ENCODE results near the gene PLXND1. TPM values are rescaled to one million over a fixed set of nuclear protein-coding genes. Genes with fewer than 3 reads are reported as not detected.
"Not testable (repeated sequence)": the region's sequence is repeated elsewhere in the genome, so short reads cannot be mapped to it uniquely, and the experiment has no call there.

Gene PLXND1
- polyA plus RNA-seq, 3 donors: 124 to 153 (median 144) TPM

- no peak for DNase-seq (ENCODE audit: extremely low read depth in 1 of 11, low read depth in 9 of 11, low spot score in 4 of 11)
Observed at GRCh38 chr3:129618186-129618820, 11.8 kb upstream of the PLXND1 start.

DNA sequence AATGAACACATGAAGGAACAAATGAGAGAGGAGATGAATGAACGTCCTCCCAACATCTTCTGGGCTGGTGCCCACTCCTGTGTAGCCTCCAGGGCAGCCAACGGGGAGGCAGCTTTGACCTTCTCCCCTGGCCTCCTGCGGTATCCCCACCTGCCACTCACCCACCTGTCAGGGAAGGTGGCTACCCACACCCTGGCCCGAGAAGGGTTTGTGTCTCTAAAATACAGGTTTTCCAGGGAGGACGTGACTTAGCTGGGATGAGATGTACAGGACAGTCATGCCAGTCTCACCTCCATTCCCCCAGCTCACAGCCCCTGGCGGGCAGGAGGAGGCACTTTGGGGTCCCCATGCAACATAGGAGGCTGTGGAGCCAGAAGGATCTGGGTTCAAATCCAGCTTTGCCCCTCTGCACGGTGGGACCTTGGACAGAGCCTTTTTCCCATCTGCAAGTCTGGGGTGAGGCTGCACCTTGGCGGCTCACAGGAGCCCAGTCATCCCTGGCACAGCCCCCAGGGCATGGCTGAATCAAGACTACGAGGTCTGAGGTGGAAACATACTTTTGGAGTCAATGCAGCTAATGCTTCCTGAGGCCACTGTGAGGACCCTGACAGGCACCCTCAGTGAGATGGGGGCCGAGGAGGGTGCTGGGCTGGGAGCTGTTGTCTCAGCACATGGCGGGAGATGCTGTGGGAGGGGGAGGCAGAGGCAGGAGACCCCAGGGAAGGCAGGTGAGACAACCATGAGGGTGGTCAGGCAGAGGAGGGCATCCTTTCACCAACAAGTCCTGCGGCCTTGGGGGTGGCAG, 11.1 kb upstream of the PLXND1 start:
- DNase-seq (ENCODE audit: extremely low read depth in 1 of 11, low read depth in 9 of 11, low spot score in 4 of 11): no peak

DNA sequence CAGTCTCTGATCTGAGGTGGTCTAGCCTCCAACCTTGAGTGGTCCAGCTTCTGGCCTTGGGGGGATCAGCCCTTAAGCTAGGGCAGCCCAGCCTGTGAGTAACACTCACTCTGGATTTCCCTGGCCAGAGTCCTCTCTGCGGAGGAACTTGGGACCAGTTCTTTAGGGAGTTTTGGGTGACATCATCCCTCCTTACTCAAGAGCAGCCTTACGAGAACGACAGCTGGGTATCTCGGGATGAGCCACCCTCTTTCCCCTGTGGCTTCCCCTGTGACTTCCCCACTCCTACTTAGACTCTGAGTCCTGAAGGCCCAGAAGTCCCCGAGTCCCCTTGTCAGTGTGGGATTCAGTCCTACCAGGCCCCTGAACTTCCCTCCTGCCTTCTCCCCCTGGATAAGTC, 10.2 kb upstream of the PLXND1 start:
- no peak for DNase-seq (ENCODE audit: extremely low read depth in 1 of 11, low read depth in 9 of 11, low spot score in 4 of 11)

GRCh38 chr3:129616291-129616690, 9.8 kb upstream of the PLXND1 start:
- no peak for DNase-seq (ENCODE audit: extremely low read depth in 1 of 11, low read depth in 9 of 11, low spot score in 4 of 11)

DNA sequence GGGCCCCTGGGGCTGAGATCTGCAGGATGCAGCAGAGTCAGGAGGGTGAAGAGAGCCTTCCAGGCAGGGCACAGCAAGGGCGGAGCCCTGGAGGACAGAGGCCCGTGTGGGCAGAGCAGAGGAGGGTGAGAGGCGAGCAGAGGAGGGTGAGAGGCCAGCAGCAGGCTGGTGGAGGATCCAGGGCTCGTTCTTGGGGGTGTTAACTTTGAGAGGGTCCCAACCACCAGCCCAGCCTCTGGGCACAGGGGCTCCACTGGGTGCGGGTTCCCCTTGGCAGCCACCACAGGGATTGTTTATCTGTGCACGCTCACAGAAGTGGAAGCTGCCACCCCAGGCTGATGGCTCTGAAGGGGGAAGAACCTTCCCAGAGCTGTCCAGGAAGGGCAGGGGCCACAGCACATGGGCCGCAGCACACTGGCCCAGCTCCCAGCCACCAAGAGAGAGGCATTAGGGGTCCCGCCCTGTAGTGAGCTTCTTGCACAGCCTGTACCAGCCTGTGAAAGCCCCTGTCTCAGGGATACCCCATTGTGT, 9.3 kb upstream of the PLXND1 start:
- DNase-seq (ENCODE audit: extremely low read depth in 1 of 11, low read depth in 9 of 11, low spot score in 4 of 11): no peak

- no peak for DNase-seq (ENCODE audit: extremely low read depth in 1 of 11, low read depth in 9 of 11, low spot score in 4 of 11)
Observed at GRCh38 chr3:129614927-129615363, 8.5 kb upstream of the PLXND1 start.

- no peak for DNase-seq (ENCODE audit: extremely low read depth in 1 of 11, low read depth in 9 of 11, low spot score in 4 of 11)
Observed at GRCh38 chr3:129614435-129614834, 8.0 kb upstream of the PLXND1 start.

GRCh38 chr3:129613367-129613740, 6.9 kb upstream of the PLXND1 start:
- no peak for DNase-seq (ENCODE audit: extremely low read depth in 1 of 11, low read depth in 9 of 11, low spot score in 4 of 11)

DNA sequence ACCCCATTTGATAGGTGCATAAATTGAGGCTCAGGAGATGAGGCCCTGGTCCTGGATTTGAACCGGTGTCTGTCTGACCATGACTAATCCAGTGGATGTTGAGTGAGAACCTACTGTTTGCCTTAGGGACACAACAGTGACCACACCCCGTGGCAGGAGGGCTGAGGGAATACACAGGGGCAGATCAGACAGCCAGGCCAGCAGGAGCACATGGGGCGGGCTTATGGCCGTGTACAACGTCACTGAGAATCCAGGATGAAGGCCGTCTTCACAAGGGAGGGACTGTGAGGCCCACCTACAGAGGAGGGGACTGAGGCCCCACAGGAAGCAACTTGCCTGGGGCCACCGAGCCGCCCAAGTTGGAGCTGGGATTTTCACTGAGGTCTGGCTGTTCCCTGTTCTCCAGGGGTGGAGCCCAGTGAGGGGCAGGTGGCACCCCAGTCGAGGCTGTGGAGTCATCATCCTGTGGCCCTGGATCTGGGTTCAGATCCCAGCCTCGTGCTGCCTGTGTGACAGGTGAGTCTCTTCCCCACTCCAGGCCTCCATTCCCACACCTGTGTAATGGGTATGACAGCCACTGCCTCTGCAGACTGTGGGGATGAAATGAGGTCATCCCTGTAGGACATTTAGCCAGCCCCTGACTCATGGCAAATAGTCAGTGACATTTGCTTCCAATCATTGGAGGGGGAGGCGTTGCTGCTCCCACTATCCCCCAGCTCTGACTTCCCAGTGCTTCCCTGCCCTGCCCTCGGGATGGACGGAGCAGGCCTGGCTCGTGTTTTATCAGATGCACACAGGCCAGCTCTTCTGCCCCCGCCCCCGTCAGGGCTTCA, 6.3 kb upstream of the PLXND1 start:
- no peak for DNase-seq (ENCODE audit: extremely low read depth in 1 of 11, low read depth in 9 of 11, low spot score in 4 of 11)

- DNase-seq (ENCODE audit: extremely low read depth in 1 of 11, low read depth in 9 of 11, low spot score in 4 of 11): no peak
Observed at GRCh38 chr3:129611812-129612533, 5.5 kb upstream of the PLXND1 start.

DNA sequence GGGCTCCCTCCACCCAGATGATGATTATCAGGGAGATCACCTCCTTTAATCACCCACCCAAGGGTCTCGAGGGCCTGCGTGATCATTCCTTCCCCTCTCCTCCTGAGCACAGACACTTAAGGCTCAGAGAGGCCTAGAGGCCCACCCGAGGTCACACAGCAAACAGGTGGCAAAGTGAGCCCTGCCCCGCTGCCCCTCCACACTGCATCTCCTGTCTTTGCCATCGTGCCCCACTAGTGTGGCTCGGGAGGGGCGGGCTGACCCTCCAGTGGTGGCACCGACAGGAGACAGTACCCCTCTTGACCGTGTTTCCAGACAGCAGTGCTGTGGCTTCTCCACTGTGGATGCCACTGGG, 4.9 kb upstream of the PLXND1 start:
- DNase-seq (ENCODE audit: extremely low read depth in 1 of 11, low read depth in 9 of 11, low spot score in 4 of 11): no peak

DNA sequence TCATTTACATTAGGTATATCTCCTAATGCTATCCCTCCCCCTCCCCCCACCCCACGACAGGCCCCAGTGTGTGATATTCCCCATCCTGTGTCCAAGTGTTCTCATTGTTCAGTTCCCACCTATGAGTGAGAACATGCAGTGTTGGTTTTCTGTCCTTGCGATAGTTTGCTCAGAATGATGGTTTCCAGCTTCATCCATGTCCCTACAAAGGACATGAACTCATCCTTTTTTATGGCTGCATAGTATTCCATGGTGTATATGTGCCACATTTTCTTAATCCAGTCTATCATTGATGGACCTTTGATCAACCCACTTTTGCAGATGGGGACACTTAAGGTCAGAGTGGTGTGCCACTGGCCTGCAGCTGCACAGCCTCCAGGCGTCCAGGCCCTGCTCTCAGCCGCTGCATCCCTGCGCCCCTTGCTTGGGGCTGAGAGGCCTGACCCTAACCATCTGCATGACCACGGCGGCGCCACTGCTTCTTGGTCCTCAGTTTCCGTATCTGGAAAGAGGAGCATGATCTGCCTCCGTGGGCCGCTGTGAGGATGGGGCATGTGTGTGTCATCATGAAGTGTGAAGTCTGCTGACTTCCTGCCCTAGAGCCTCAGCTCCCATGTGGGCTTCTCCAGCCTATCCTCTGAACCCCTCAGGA, 4.4 kb upstream of the PLXND1 start:
- DNase-seq (ENCODE audit: extremely low read depth in 1 of 11, low read depth in 9 of 11, low spot score in 4 of 11): not testable (repeated sequence)

DNA sequence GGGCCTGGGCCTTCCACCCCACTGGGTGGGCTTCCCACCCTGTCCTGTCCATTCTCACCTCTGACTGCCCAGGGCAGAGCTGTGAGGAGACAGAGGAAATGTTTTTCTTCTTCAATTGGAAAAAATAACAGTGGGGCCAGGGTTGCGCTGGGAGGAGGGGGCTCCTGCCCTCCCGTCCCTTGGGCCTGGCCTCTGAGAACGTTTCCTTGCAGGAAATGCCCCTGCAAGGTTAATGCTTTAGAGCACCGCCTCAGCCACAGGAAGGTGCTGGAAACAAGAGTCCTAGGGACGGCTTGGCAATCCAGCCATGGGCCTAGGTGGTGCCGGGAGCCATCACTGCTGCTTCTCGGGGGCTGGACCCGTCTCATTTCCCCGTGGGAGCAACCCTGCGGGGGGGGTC, 3.8 kb upstream of the PLXND1 start:
- DNase-seq (ENCODE audit: extremely low read depth in 1 of 11, low read depth in 9 of 11, low spot score in 4 of 11): no peak

DNA sequence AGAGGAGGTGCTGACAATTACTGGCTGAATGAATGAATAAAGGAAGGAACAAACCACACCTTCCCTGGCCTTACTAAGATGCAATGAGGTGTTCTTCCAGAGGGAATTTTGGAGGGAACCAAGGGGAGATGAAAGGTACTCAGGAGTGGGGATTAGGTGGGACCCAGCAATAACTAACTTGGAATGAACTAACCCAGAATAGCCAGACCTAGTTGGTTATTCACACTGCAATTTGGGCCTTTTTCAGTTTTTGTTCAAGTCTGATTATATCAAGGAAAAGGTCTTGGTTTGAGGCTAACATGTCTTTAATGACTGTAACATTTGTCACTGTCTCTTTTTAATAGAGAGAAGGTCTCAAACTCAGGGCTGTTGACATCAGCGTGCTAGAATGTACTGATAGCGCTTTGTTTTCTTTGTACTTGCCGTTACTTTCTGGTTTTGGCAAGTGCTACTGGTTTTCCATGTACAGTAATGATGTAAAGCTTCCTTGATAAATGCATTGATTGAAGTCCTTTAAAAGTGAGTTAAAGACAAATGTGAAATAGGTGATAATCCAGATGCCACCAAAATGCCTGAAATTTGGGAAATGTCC, 3.2 kb upstream of the PLXND1 start:
- no peak for DNase-seq (ENCODE audit: extremely low read depth in 1 of 11, low read depth in 9 of 11, low spot score in 4 of 11)

- DNase-seq (ENCODE audit: extremely low read depth in 1 of 11, low read depth in 9 of 11, low spot score in 4 of 11): no peak
Observed at GRCh38 chr3:129608936-129609590, 2.6 kb upstream of the PLXND1 start.

GRCh38 chr3:129608087-129608935, 1.8 kb upstream of the PLXND1 start:
- no peak for DNase-seq (ENCODE audit: extremely low read depth in 1 of 11, low read depth in 9 of 11, low spot score in 4 of 11)
